Measurements from ENCODE around the gene LRRC4B.
"Not testable (repeated sequence)": the region's sequence is repeated elsewhere in the genome, so short reads cannot be mapped to it uniquely, and the experiment has no call there.

Gene LRRC4B

GRCh38 chr19:50475736-50476223, 92.5 kb downstream of the LRRC4B start (continued):
- TF ChIP-seq ZNF518A (tag by site-specific recombination; conservative IDR thresholded peaks at IDR 0.05; ENCODE audit: low read depth) (no peak), ZNF571 (tag by site-specific recombination; IDR thresholded peaks at IDR 0.05) (no peak), ZNF830 (tag by site-specific recombination; IDR thresholded peaks at IDR 0.05; ENCODE audit: low read depth) (no peak), ZNF792 (tag by site-specific recombination; IDR thresholded peaks at IDR 0.05) (peak; percentile 59; the same call in 1 of the 2 replicates), EGR2 (tag by site-specific recombination; IDR thresholded peaks at IDR 0.05; ENCODE audit: low read depth) (no peak)

- TF ChIP-seq ZNF645 (tag by site-specific recombination; IDR thresholded peaks at IDR 0.05) (no peak), BCL11A (tag by site-specific recombination; IDR thresholded peaks at IDR 0.05; ENCODE audit: low read depth) (peak; percentile 21; the same call in 1 of the 2 replicates)
- Histone ChIP-seq H3K27ac (ENCODE audit: extremely low read depth, low read depth, low read length) (no peak overlapping the region), H3K4me1 (ENCODE audit: control insufficient read depth, insufficient read depth, low read length) (peaks cover 7% of the 10 kb centered on the region; the same call in 1 of the 2 replicates), H3K4me3 (ENCODE audit: low read depth, low read length) (no peak overlapping the region), H3K36me3 (ENCODE audit: control insufficient read depth in 2 of 2, insufficient read depth in 1 of 2, low read length in 2 of 2) (peaks cover 3 to 20% of the 10 kb centered on the region in 2 experiments; a peak in 1 of 3 replicates), H3K9me3 (ENCODE audit: control insufficient read depth, insufficient read depth, low read depth, low read length) (no peaks in the 10 kb centered on the region)
- ChIA-PET CTCF (interaction anchor here (0.5 to 3.8 kb wide), 4 partner anchors 14 to 328 kb away, joined by 3 to 20 read pairs (median 4); no protein-coding TSS in a partner anchor), POLR2A (interaction anchor here (0.8 kb wide), 1 partner anchor 14 kb away, joined by 4 read pairs; no protein-coding TSS in a partner anchor)
These were observed 93.1 kb downstream of the LRRC4B start for GRCh38 chr19:50475101-50475568.

- H3K27ac ChIP-seq (ENCODE audit: extremely low read depth, low read depth, low read length); H3K9me3 ChIP-seq (ENCODE audit: control insufficient read depth, insufficient read depth, low read depth, low read length); H3K4me1 ChIP-seq (ENCODE audit: control insufficient read depth, insufficient read depth, low read length); H3K4me3 ChIP-seq (ENCODE audit: low read depth, low read length); H3K36me3 ChIP-seq (ENCODE audit: control insufficient read depth in 2 of 2, insufficient read depth in 1 of 2, low read length in 2 of 2): not testable (repeated sequence)
- peak; percentile 68 for TF ChIP-seq ZNF121 (tag by site-specific recombination; IDR thresholded peaks at IDR 0.05)
- POLR2A ChIA-PET: interaction anchor here (1.0 to 1.1 kb wide), 2 partner anchors 8 to 11 kb away, joined by 3 to 4 read pairs; no protein-coding TSS in a partner anchor
- CTCF ChIA-PET: interaction anchor here (0.6 to 3.8 kb wide), 4 partner anchors 12 to 106 kb away, joined by 3 to 20 read pairs (median 4); no protein-coding TSS in a partner anchor
These were observed 94.9 kb downstream of the LRRC4B start for GRCh38 chr19:50473336-50473735.

- POLR2A ChIA-PET: no interaction called here
- H3K4me1 ChIP-seq (ENCODE audit: control insufficient read depth, insufficient read depth, low read length): no peaks in the 10 kb centered on the region
- no peak overlapping the region for H3K4me3 ChIP-seq (ENCODE audit: low read depth, low read length)
- TF ChIP-seq SP7 (tag by site-specific recombination; IDR thresholded peaks at IDR 0.05): no peak
- no peak for TF ChIP-seq ZNF433 (tag by site-specific recombination; IDR thresholded peaks at IDR 0.05; ENCODE audit: low read depth)
- TF ChIP-seq ZBTB26 (tag by site-specific recombination; optimal IDR thresholded peaks at IDR 0.05): no peak
- no peak for TF ChIP-seq WT1 (tag by site-specific recombination; IDR thresholded peaks at IDR 0.05)
- no peak for TF ChIP-seq ZNF423 (tag by site-specific recombination; IDR thresholded peaks at IDR 0.05)
- TF ChIP-seq ZNF488 (tag by site-specific recombination; IDR thresholded peaks at IDR 0.05): no peak
- CTCF ChIA-PET: interaction anchor here (1.3 kb wide), 1 partner anchor 112 kb away, joined by 5 read pairs; no protein-coding TSS in a partner anchor
- H3K27ac ChIP-seq (ENCODE audit: extremely low read depth, low read depth, low read length): no peak overlapping the region
- H3K9me3 ChIP-seq (ENCODE audit: control insufficient read depth, insufficient read depth, low read depth, low read length): no peaks in the 10 kb centered on the region
- no peaks in the 10 kb centered on the region for H3K36me3 ChIP-seq (ENCODE audit: control insufficient read depth in 2 of 2, insufficient read depth in 1 of 2, low read length in 2 of 2)
These were observed 99.4 kb downstream of the LRRC4B start for GRCh38 chr19:50468818-50469217.
